Activated CD4-positive, alpha-beta memory T cell treated with anti-CD3 and anti-CD28 coated beads, Interleukin-2, amount 10 ng/mL, durations not matched to agents 7 days and 5 days (primary cell): ENCODE measurements around the gene GALNT2. TPM values are rescaled to one million over a fixed set of nuclear protein-coding genes. Genes with fewer than 3 reads are reported as not detected.

Experiments used
- CTCF ChIA-PET: fragments of 350-600 bp; sonication (Branson Sonifier 250); formaldehyde crosslinking; loops from one replicate; lab custom pipeline; 2021; ENCODE audit warnings: antibody characterized with exemption, inconsistent platforms; lab: Charles Lee
- POLR2A ChIA-PET: fragments of 350-600 bp; sonication (Branson Sonifier 250); formaldehyde crosslinking; loops from one replicate; lab custom pipeline; 2021; ENCODE audit warnings: antibody characterized with exemption; lab: Charles Lee
- DNase-seq: peaks from one replicate; pipeline ENCODE4 v3.0.0-alpha.2; 2020
- H3K27ac Mint-ChIP-seq: one replicate; pipeline ENCODE4 v1.8.0; 2021; ENCODE audit warnings: mild to moderate bottlenecking, mixed read lengths
- H3K27me3 Mint-ChIP-seq: one replicate; pipeline ENCODE4 v1.8.0; 2021; ENCODE audit warnings: mixed read lengths
- H3K36me3 Mint-ChIP-seq: one replicate; pipeline ENCODE4 v1.8.0; 2021; ENCODE audit warnings: low read depth, mixed read lengths
- H3K4me1 Mint-ChIP-seq: one replicate; pipeline ENCODE4 v1.8.0; 2021; ENCODE audit warnings: mixed read lengths
- H3K4me3 Mint-ChIP-seq: one replicate; pipeline ENCODE4 v1.8.0; 2021; ENCODE audit warnings: mild to moderate bottlenecking, mixed read lengths
- H3K9me3 Mint-ChIP-seq: one replicate; pipeline ENCODE4 v1.8.0; 2021; ENCODE audit warnings: mixed read lengths
- total RNA-seq, 2 experiments: library from RNA; stranded (reverse); gene quantifications; one replicate each; pipeline ENCODE4 v1.2.3, GENCODE V29; 2021

Gene GALNT2
- total RNA-seq, 2 experiments from 2014 or later: 18.7 to 19.1 TPM

GRCh38 chr1:230091473-230092231, 24.6 kb downstream of the GALNT2 start:
- no peak for DNase-seq
- H3K9me3 Mint-ChIP-seq: no peaks in the 10 kb centered on the region
- H3K27ac Mint-ChIP-seq: no peak overlapping the region
- peaks cover 17% of the 10 kb centered on the region for H3K36me3 Mint-ChIP-seq
- H3K4me1 Mint-ChIP-seq: peaks cover 3% of the 10 kb centered on the region
- no peaks in the 10 kb centered on the region for H3K27me3 Mint-ChIP-seq
- POLR2A ChIA-PET: no interaction called here
- CTCF ChIA-PET: no interaction called here
- no peak overlapping the region for H3K4me3 Mint-ChIP-seq

- no peak overlapping the region for H3K27ac Mint-ChIP-seq
- H3K4me1 Mint-ChIP-seq: peaks cover 3% of the 10 kb centered on the region
- no peaks in the 10 kb centered on the region for H3K9me3 Mint-ChIP-seq
- POLR2A ChIA-PET: interaction anchor here (0.6 kb wide), 1 partner anchor 1613 kb away, joined by 3 read pairs; no protein-coding TSS in a partner anchor
- H3K27me3 Mint-ChIP-seq: no peaks in the 10 kb centered on the region
- DNase-seq: no peak
- no peak overlapping the region for H3K4me3 Mint-ChIP-seq
- H3K36me3 Mint-ChIP-seq: peaks cover 13% of the 10 kb centered on the region
- CTCF ChIA-PET: interaction anchor here (1.5 kb wide), 1 partner anchor 12 kb away, joined by 4 read pairs; no protein-coding TSS in a partner anchor
These were observed 27.7 kb downstream of the GALNT2 start for GRCh38 chr1:230094746-230095145.

- Mint-ChIP-seq H3K4me3 (no peak overlapping the region), H3K4me1 (no peaks in the 10 kb centered on the region), H3K36me3 (peaks cover 3% of the 10 kb centered on the region), H3K27ac (no peak overlapping the region), H3K27me3 (no peaks in the 10 kb centered on the region), H3K9me3 (no peaks in the 10 kb centered on the region)
- DNase-seq: no peak
- CTCF ChIA-PET: no interaction called here
- POLR2A ChIA-PET: no interaction called here
These were observed 28.9 kb downstream of the GALNT2 start for GRCh38 chr1:230095938-230096337.

- ChIA-PET CTCF (no interaction called here), POLR2A (no interaction called here)
- H3K4me1 Mint-ChIP-seq: peaks cover under 1% of the 10 kb centered on the region
- DNase-seq: no peak
- no peaks in the 10 kb centered on the region for H3K27me3 Mint-ChIP-seq
- H3K36me3 Mint-ChIP-seq: no peaks in the 10 kb centered on the region
- H3K9me3 Mint-ChIP-seq: no peaks in the 10 kb centered on the region
- no peak overlapping the region for H3K27ac Mint-ChIP-seq
- no peak overlapping the region for H3K4me3 Mint-ChIP-seq
These were observed 30.3 kb downstream of the GALNT2 start for GRCh38 chr1:230097370-230097769.

GRCh38 chr1:230098723-230099122, 31.7 kb downstream of the GALNT2 start:
- no peaks in the 10 kb centered on the region for H3K36me3 Mint-ChIP-seq
- no peaks in the 10 kb centered on the region for H3K27me3 Mint-ChIP-seq
- CTCF ChIA-PET: no interaction called here
- H3K9me3 Mint-ChIP-seq: no peaks in the 10 kb centered on the region
- POLR2A ChIA-PET: no interaction called here
- DNase-seq: no peak
- no peak overlapping the region for H3K27ac Mint-ChIP-seq
- peaks cover 14% of the 10 kb centered on the region for H3K4me1 Mint-ChIP-seq
- no peak overlapping the region for H3K4me3 Mint-ChIP-seq

- ChIA-PET POLR2A (interaction anchor here (0.6 kb wide), 1 partner anchor 562 kb away, joined by 3 read pairs; no protein-coding TSS in a partner anchor), CTCF (interaction anchor here (1.0 kb wide), 1 partner anchor 20 kb away, joined by 3 read pairs; no protein-coding TSS in a partner anchor)
- Mint-ChIP-seq H3K9me3 (no peaks in the 10 kb centered on the region), H3K36me3 (no peaks in the 10 kb centered on the region), H3K4me1 (peaks cover 21% of the 10 kb centered on the region), H3K4me3 (no peak overlapping the region), H3K27me3 (no peaks in the 10 kb centered on the region), H3K27ac (no peak overlapping the region)
- no peak for DNase-seq
These were observed 32.4 kb downstream of the GALNT2 start for GRCh38 chr1:230099465-230099864.

- POLR2A ChIA-PET: no interaction called here
- no peaks in the 10 kb centered on the region for H3K9me3 Mint-ChIP-seq
- H3K4me3 Mint-ChIP-seq: no peak overlapping the region
- H3K27me3 Mint-ChIP-seq: no peaks in the 10 kb centered on the region
- H3K36me3 Mint-ChIP-seq: no peaks in the 10 kb centered on the region
- H3K27ac Mint-ChIP-seq: no peak overlapping the region
- no peak for DNase-seq
- peaks cover 36% of the 10 kb centered on the region for H3K4me1 Mint-ChIP-seq
- CTCF ChIA-PET: no interaction called here
These were observed 33.9 kb downstream of the GALNT2 start for GRCh38 chr1:230100932-230101331.

- no peak for DNase-seq
- Mint-ChIP-seq H3K4me3 (no peak overlapping the region), H3K4me1 (peaks cover 42% of the 10 kb centered on the region), H3K27me3 (no peaks in the 10 kb centered on the region), H3K9me3 (no peaks in the 10 kb centered on the region), H3K27ac (no peak overlapping the region), H3K36me3 (no peaks in the 10 kb centered on the region)
- CTCF ChIA-PET: interaction anchor here (0.7 kb wide), 1 partner anchor 32 kb away, joined by 3 read pairs; no protein-coding TSS in a partner anchor
- POLR2A ChIA-PET: no interaction called here
These were observed 34.5 kb downstream of the GALNT2 start for GRCh38 chr1:230101556-230101955.

- Mint-ChIP-seq H3K27ac (no peak overlapping the region), H3K4me1 (peaks cover 47% of the 10 kb centered on the region)
These were observed 35.0 kb downstream of the GALNT2 start for GRCh38 chr1:230102046-230102445.

GRCh38 chr1:230102472-230102871, 35.4 kb downstream of the GALNT2 start:
- Mint-ChIP-seq H3K4me3 (no peak overlapping the region), H3K27me3 (no peaks in the 10 kb centered on the region), H3K27ac (no peak overlapping the region), H3K36me3 (no peaks in the 10 kb centered on the region), H3K9me3 (no peaks in the 10 kb centered on the region), H3K4me1 (peaks cover 51% of the 10 kb centered on the region)
- DNase-seq: no peak
- POLR2A ChIA-PET: no interaction called here
- CTCF ChIA-PET: no interaction called here

More at GRCh38 chr1:230102046-230102445, 35.0 kb downstream of the GALNT2 start:
- no peak for DNase-seq
- ChIA-PET POLR2A (no interaction called here), CTCF (interaction anchor here (0.7 kb wide), 1 partner anchor 33 kb away, joined by 3 read pairs; no protein-coding TSS in a partner anchor)
- H3K36me3 Mint-ChIP-seq: no peaks in the 10 kb centered on the region
- H3K27me3 Mint-ChIP-seq: no peaks in the 10 kb centered on the region
- H3K9me3 Mint-ChIP-seq: no peaks in the 10 kb centered on the region
- no peak overlapping the region for H3K4me3 Mint-ChIP-seq

- no peak for DNase-seq
- H3K4me1 Mint-ChIP-seq: peaks cover 61% of the 10 kb centered on the region
- POLR2A ChIA-PET: interaction anchor here (1.2 to 1.4 kb wide), 5 partner anchors 16 to 38 kb away, joined by 3 to 8 read pairs (median 3); partner anchors contain the start of gene GALNT2
- H3K9me3 Mint-ChIP-seq: no peaks in the 10 kb centered on the region
- H3K27ac Mint-ChIP-seq: peak overlapping the region; percentile 1
- H3K27me3 Mint-ChIP-seq: no peaks in the 10 kb centered on the region
- H3K36me3 Mint-ChIP-seq: no peaks in the 10 kb centered on the region
- CTCF ChIA-PET: interaction anchor here (0.7 to 1.1 kb wide), 2 partner anchors 11 to 62 kb away, joined by 3 to 4 read pairs; no protein-coding TSS in a partner anchor
- no peak overlapping the region for H3K4me3 Mint-ChIP-seq
These were observed 36.5 kb downstream of the GALNT2 start for GRCh38 chr1:230103306-230104173.

- ChIA-PET POLR2A (interaction anchor here (1.2 to 1.4 kb wide), 5 partner anchors 15 to 39 kb away, joined by 3 to 8 read pairs (median 3); partner anchors contain the start of gene GALNT2), CTCF (interaction anchor here (1.1 kb wide), 1 partner anchor 12 kb away, joined by 3 read pairs; no protein-coding TSS in a partner anchor)
- no peaks in the 10 kb centered on the region for H3K9me3 Mint-ChIP-seq
- no peaks in the 10 kb centered on the region for H3K27me3 Mint-ChIP-seq
- peak overlapping the region; percentile 38 for H3K4me3 Mint-ChIP-seq
- H3K27ac Mint-ChIP-seq: peak overlapping the region; percentile 68
- DNase-seq: peak; percentile 75
- H3K4me1 Mint-ChIP-seq: peaks cover 71% of the 10 kb centered on the region
- H3K36me3 Mint-ChIP-seq: no peaks in the 10 kb centered on the region
These were observed 37.6 kb downstream of the GALNT2 start for GRCh38 chr1:230104395-230105244.
